Choroid plexus epithelial cell (primary cell): Measurements from ENCODE around the gene DBF4B.
A peak's percentile ranks its signal among the peaks of the same experiment; 100 is the strongest.

Experiments
- DNase-seq: peaks from one replicate; pipeline ENCODE4 v3.0.0-alpha.2; 2010; ENCODE audit warnings: low read depth
- H3K4me3 ChIP-seq: 2 replicates; pipeline ENCODE4 v1.5.1; 2011; ENCODE audit warnings: low read depth, mild to moderate bottlenecking, control low read depth, low read length, moderate library complexity
- CTCF ChIP-seq: conservative IDR thresholded peaks from 2 replicates; pipeline ENCODE4 v1.5.1; 2011; ENCODE audit warnings: low read depth, mild to moderate bottlenecking, control low read depth, inconsistent platforms, low read length, moderate library complexity

The DBF4B gene

GRCh38 chr17:44778656-44779210 is 70.3 kb downstream of the DBF4B start:
- TF ChIP-seq CTCF: no peak
- H3K4me3 ChIP-seq: peak overlapping the region; percentile 62
- DNase-seq: no peak

GRCh38 chr17:44779211-44780025 is 71.0 kb downstream of the DBF4B start:
- DNase-seq: peak; percentile 75
- peak overlapping the region; percentile 62 for H3K4me3 ChIP-seq
- TF ChIP-seq CTCF: peak; percentile 76

GRCh38 chr17:44780161-44780560 is 71.7 kb downstream of the DBF4B start:
- TF ChIP-seq CTCF: no peak
- DNase-seq: no peak

GRCh38 chr17:44780845-44781480 is 72.5 kb downstream of the DBF4B start:
- no peak overlapping the region for H3K4me3 ChIP-seq
- no peak for TF ChIP-seq CTCF
- DNase-seq: no peak

More at GRCh38 chr17:44780161-44780560, 71.7 kb downstream of the DBF4B start:
- H3K4me3 ChIP-seq: no peak overlapping the region

- no peak overlapping the region for H3K4me3 ChIP-seq
- no peak for TF ChIP-seq CTCF
- no peak for DNase-seq
Measured at GRCh38 chr17:44781551-44782325, 73.3 kb downstream of the DBF4B start.

GRCh38 chr17:44782326-44782850 is 73.9 kb downstream of the DBF4B start:
- no peak for TF ChIP-seq CTCF
- DNase-seq: no peak

More at GRCh38 chr17:44782326-44782850, 73.9 kb downstream of the DBF4B start:
- H3K4me3 ChIP-seq: no peak overlapping the region
